ENCODE data around the gene SLC49A4. TPM values are rescaled to one million over a fixed set of nuclear protein-coding genes. Genes with fewer than 3 reads are reported as not detected.

SLC49A4 gene
- total and polyA plus RNA-seq, 2 of the 8 experiments (the other 6 are each of a cell fraction or from before 2014, with no cell fraction given): 9.5 to 10.2 TPM

- no peak overlapping the region for H4K91ac ChIP-seq (replicated peaks; ENCODE audit: insufficient read length, low read length)
- no peak overlapping the region for H4K8ac ChIP-seq (ENCODE audit: extremely low read depth, insufficient read depth, low read length)
- H3K23me2 ChIP-seq (ENCODE audit: low read depth, low read length): no peaks in the 10 kb centered on the region
- no peak overlapping the region for H3K14ac ChIP-seq (ENCODE audit: insufficient read length)
- no peak overlapping the region for H3K56ac ChIP-seq (replicated peaks; ENCODE audit: insufficient read length, low read depth, low read length)
- DNase-seq (ENCODE audit: low read depth in 1 of 2, low spot score in 2 of 2): no peak
- H3K4me1 ChIP-seq (replicated peaks in 1 of 4; ENCODE audit: control insufficient read depth in 3 of 4, insufficient read depth in 4 of 4, low read length in 3 of 4): no peaks in the 10 kb centered on the region
- no peak for TF ChIP-seq BCL11A (IDR thresholded peaks at IDR 0.05; ENCODE audit: low read depth in 2 of 2, low read length in 2 of 2)
- H2BK15ac ChIP-seq (ENCODE audit: low read length): no peak overlapping the region
- no peak overlapping the region for H3K18ac ChIP-seq (ENCODE audit: extremely low read depth, low read length)
- no peak overlapping the region for H2BK120ac ChIP-seq (replicated peaks; ENCODE audit: low read depth, low read length)
- CTCF ChIA-PET (ENCODE audit: partially characterized antibody): no interaction called here
- H2BK12ac ChIP-seq (ENCODE audit: low read depth, low read length): no peak overlapping the region
- POLR2A ChIA-PET (ENCODE audit: partially characterized antibody): interaction anchor here (1.2 kb wide), 1 partner anchor 10 kb away, joined by 6 read pairs; no protein-coding TSS in a partner anchor
- H2BK20ac ChIP-seq (ENCODE audit: low read length): no peak overlapping the region
- H3K79me2 ChIP-seq (ENCODE audit: control insufficient read depth in 1 of 2, insufficient read depth in 2 of 2, low read length in 2 of 2): no peaks in the 10 kb centered on the region
- H3K27ac ChIP-seq (ENCODE audit: low read depth, low read length): no peak overlapping the region
- no peaks in the 10 kb centered on the region for H3K9me3 ChIP-seq (ENCODE audit: insufficient read depth in 2 of 2, low read depth in 1 of 2, low read length in 1 of 2)
- no peak overlapping the region for H3K4ac ChIP-seq (replicated peaks; ENCODE audit: insufficient read length, low read depth, low read length)
- no peaks in the 10 kb centered on the region for H3K27me3 ChIP-seq (replicated peaks in 1 of 4; ENCODE audit: control insufficient read depth in 3 of 4, extremely low read depth in 1 of 4, insufficient read depth in 3 of 4, low read length in 3 of 4)
- no peak overlapping the region for H2AK5ac ChIP-seq (ENCODE audit: low read depth, low read length)
- H3K23ac ChIP-seq (ENCODE audit: insufficient read length): no peak overlapping the region
- no peak overlapping the region for H3K9ac ChIP-seq (replicated peaks in 1 of 4; ENCODE audit: extremely low read depth in 1 of 4, low read depth in 3 of 4, low read length in 3 of 4)
- H3K36me3 ChIP-seq (ENCODE audit: control insufficient read depth in 2 of 4, insufficient read depth in 4 of 4, low read length in 3 of 4): no peaks in the 10 kb centered on the region
- no peak overlapping the region for H3K4me3 ChIP-seq (ENCODE audit: extremely low read depth in 1 of 4, insufficient read depth in 2 of 4, low read depth in 3 of 4, low read length in 4 of 4)
- no peak overlapping the region for H2AFZ ChIP-seq (ENCODE audit: low read length)
- no peaks in the 10 kb centered on the region for H3K79me1 ChIP-seq (ENCODE audit: low read depth, low read length)
- H4K5ac ChIP-seq (ENCODE audit: insufficient read length, low read depth, low read length): no peak overlapping the region
- H3K4me2 ChIP-seq (ENCODE audit: insufficient read depth in 1 of 2, low read depth in 2 of 2, low read length in 2 of 2): no peak overlapping the region
- no peaks in the 10 kb centered on the region for H4K20me1 ChIP-seq (replicated peaks in 1 of 2; ENCODE audit: control insufficient read depth in 1 of 2, insufficient read depth in 2 of 2, low read length in 2 of 2)
- no peak for FAIRE-seq
- H2BK5ac ChIP-seq (ENCODE audit: low read depth, low read length): no peak overlapping the region
Observed at GRCh38 chr3:122810734-122811133, 15.9 kb downstream of the SLC49A4 start.

Measured in H1 (cell line).